HCT116 (cell line): Measurements from ENCODE around the gene AGAP2. TPM values are rescaled to one million over a fixed set of nuclear protein-coding genes. Genes with fewer than 3 reads are reported as not detected.

Source experiments
- ATAC-seq: fragments of 200-7000 bp; cut with Tn5 transposase; 2 replicates; pipeline ENCODE4 v1.9.1; 2020; ENCODE audit warnings: mild to moderate bottlenecking, moderate library complexity
- BruUV-seq: library from RNA; stranded (reverse); fragments of 400-500 nt; replicated peaks from 2 replicates; lab custom pipeline; 2021; lab: Mats Ljungman, UMichigan
- CTCF ChIA-PET: fragments of 300-600 bp; sonication (Branson Sonifier 250); formaldehyde crosslinking; loops from one replicate; lab custom pipeline; 2021; ENCODE audit warnings: antibody characterized with exemption; lab: Charles Lee
- POLR2A ChIA-PET: fragments of 300-600, 350-600 bp; sonication (Branson Sonifier 250); formaldehyde crosslinking; loops from one replicate; lab custom pipeline; 2021; ENCODE audit warnings: antibody characterized with exemption; lab: Charles Lee
- RAD21 ChIA-PET, 2 experiments: fragments of 300-600 bp; sonication (Branson Sonifier 250); formaldehyde crosslinking; loops; one replicate each; lab custom pipeline; 2023; ENCODE audit warnings: low total read pairs in 2 of 2; ENCODE audit not compliant: uncharacterized antibody in 2 of 2, unreplicated experiment in 2 of 2, low non-redundant PET in 1 of 2; lab: Charles Lee
- DNase-seq: peaks from one replicate; pipeline ENCODE4 v3.0.0-alpha.2; 2010; ENCODE audit warnings: low read depth, low spot score
- H2AFZ ChIP-seq: fragments of 200-600 bp; shearing (Covaris generic), sonication (generic); 2 replicates; pipeline ENCODE4 v1.6.1; 2017; ENCODE audit warnings: low read depth, mixed run types, mixed read lengths, antibody characterized with exemption, low read length; ENCODE audit not compliant: poor library complexity, severe bottlenecking
- H3K27ac ChIP-seq: 2 replicates; pipeline ENCODE4 v1.5.1; 2012; ENCODE audit warnings: low read depth, low read length
- H3K27me3 ChIP-seq: fragments of 200-600 bp; sonication (generic); 2 replicates; pipeline ENCODE4 v1.6.1; 2016; ENCODE audit warnings: mixed run types, low read length, mixed read lengths; ENCODE audit not compliant: insufficient read depth
- H3K36me3 ChIP-seq, 2 experiments: fragments of 200-500 bp in 1 of 2; fragments of 200-600 bp in 1 of 2; sonication (Bioruptor generic) in 1 of 2; sonication (generic) in 1 of 2; 2 replicates each; pipeline versions ENCODE4 v1.5.1 to v1.6.1; 2014 to 2016; ENCODE audit warnings: low read length in 2 of 2, inconsistent platforms in 1 of 2, mixed read lengths in 1 of 2, mixed run types in 1 of 2; ENCODE audit not compliant: insufficient read depth in 2 of 2, control insufficient read depth in 1 of 2
- H3K4me1 ChIP-seq, 2 experiments: fragments of 200-600 bp in 1 of 2; sonication (generic) in 1 of 2; 2 replicates each; pipeline versions ENCODE4 v1.5.1 to v1.6.1; 2012 to 2017; ENCODE audit warnings: low read length in 2 of 2, inconsistent platforms in 1 of 2, mild to moderate bottlenecking in 1 of 2, mixed read lengths in 1 of 2, mixed run types in 1 of 2, moderate library complexity in 1 of 2; ENCODE audit not compliant: insufficient read depth in 2 of 2, control insufficient read depth in 1 of 2
- H3K4me2 ChIP-seq: fragments of 200-600 bp; sonication (generic); 2 replicates; pipeline ENCODE4 v1.6.1; 2017; ENCODE audit warnings: mixed run types, low read length, mixed read lengths
- H3K4me3 ChIP-seq, 2 experiments: fragments of 200-600 bp in 1 of 2; sonication (generic) in 1 of 2; replicated peaks in 1 of 2; 2 replicates each; pipeline ENCODE4 v1.5.1; 2011 to 2016; ENCODE audit warnings: low read length in 2 of 2, control low read depth in 1 of 2, low read depth in 1 of 2, mild to moderate bottlenecking in 1 of 2, mixed read lengths in 1 of 2, mixed run types in 1 of 2
- H3K79me2 ChIP-seq: fragments of 200-600 bp; sonication (generic); 2 replicates; pipeline ENCODE4 v1.6.1; 2017; ENCODE audit warnings: mild to moderate bottlenecking, mixed run types, low read length, moderate library complexity, mixed read lengths; ENCODE audit not compliant: insufficient read depth
- H3K9ac ChIP-seq: fragments of 200-600 bp; sonication (generic); 2 replicates; pipeline ENCODE4 v1.6.1; 2016; ENCODE audit warnings: low read length, mixed read lengths
- H3K9me2 ChIP-seq: fragments of 200-600 bp; sonication (generic), shearing (Covaris generic); 2 replicates; pipeline ENCODE4 v1.6.1; 2017; ENCODE audit warnings: mixed run types, mild to moderate bottlenecking, moderate library complexity; ENCODE audit not compliant: insufficient read depth
- H3K9me3 ChIP-seq, 2 experiments: fragments of 200-500 bp in 1 of 2; fragments of 200-600 bp in 1 of 2; sonication (Bioruptor generic) in 1 of 2; sonication (generic) in 1 of 2; 2 replicates each; pipeline ENCODE4 v1.6.1; 2014 to 2017; ENCODE audit warnings: low read length in 2 of 2, mixed read lengths in 2 of 2, inconsistent platforms in 1 of 2, low read depth in 1 of 2, mild to moderate bottlenecking in 1 of 2, mixed run types in 1 of 2, moderate library complexity in 1 of 2; ENCODE audit not compliant: control insufficient read depth in 1 of 2, insufficient read depth in 1 of 2
- H4K20me1 ChIP-seq: fragments of 200-600 bp; sonication (generic), shearing (Covaris generic); 2 replicates; pipeline ENCODE4 v1.6.1; 2017; ENCODE audit warnings: mixed run types, mild to moderate bottlenecking, moderate library complexity; ENCODE audit not compliant: insufficient read depth
- CBX3 ChIP-seq: IDR thresholded peaks from 2 replicates; pipeline ENCODE4 v1.6.1; 2012; ENCODE audit warnings: low read depth
- CEBPB ChIP-seq: IDR thresholded peaks from 2 replicates; pipeline ENCODE4 v1.6.1; 2012; ENCODE audit warnings: low read depth
- EGR1 ChIP-seq: IDR thresholded peaks from 2 replicates; pipeline ENCODE4 v1.6.1; 2012; ENCODE audit warnings: low read depth
- ELF1 ChIP-seq: IDR thresholded peaks from 2 replicates; pipeline ENCODE4 v1.6.1; 2012; ENCODE audit warnings: low read depth, borderline replicate concordance
- EZH2 ChIP-seq: fragments of 200-600 bp; sonication (generic); IDR thresholded peaks from 2 replicates; pipeline ENCODE4 v1.6.1; 2017; ENCODE audit warnings: antibody characterized with exemption, mixed run types
- FOSL1 ChIP-seq: IDR thresholded peaks from 2 replicates; pipeline ENCODE4 v1.6.1; 2012; ENCODE audit warnings: low read depth
- JUND ChIP-seq: IDR thresholded peaks from 2 replicates; pipeline ENCODE4 v1.6.1; 2012
- POLR2A ChIP-seq: IDR thresholded peaks from 2 replicates; pipeline ENCODE4 v1.7.0; 2011; ENCODE audit warnings: borderline replicate concordance; ENCODE audit not compliant: insufficient read depth, insufficient read length; ENCODE audit errors: extremely low read depth
- RAD21 ChIP-seq: IDR thresholded peaks from 2 replicates; pipeline ENCODE4 v1.6.1; 2012; ENCODE audit warnings: low read depth, mild to moderate bottlenecking
- SIN3A ChIP-seq: IDR thresholded peaks from 2 replicates; pipeline ENCODE4 v1.6.1; 2012; ENCODE audit warnings: low read depth
- SP1 ChIP-seq: IDR thresholded peaks from 2 replicates; pipeline ENCODE4 v1.6.1; 2012; ENCODE audit warnings: low read depth
- TCF7L2 ChIP-seq: IDR thresholded peaks from 2 replicates; pipeline ENCODE4 v1.7.0; 2011; ENCODE audit warnings: borderline replicate concordance, inconsistent platforms; ENCODE audit not compliant: insufficient read depth, insufficient read length; ENCODE audit errors: extremely low read depth
- YY1 ChIP-seq: IDR thresholded peaks from 2 replicates; pipeline ENCODE4 v1.6.1; 2011; ENCODE audit warnings: low read length, low read depth, moderate library complexity, mild to moderate bottlenecking; ENCODE audit not compliant: insufficient replicate concordance; ENCODE audit errors: extremely low read depth
- ZFX ChIP-seq: fragments of 450-650 bp; IDR thresholded peaks from 2 replicates; pipeline ENCODE4 v1.6.1; 2017
- ZNF274 ChIP-seq: fragments of 200-500 bp; sonication (Bioruptor generic); IDR thresholded peaks from 2 replicates; pipeline ENCODE4 v1.6.1; 2014; ENCODE audit warnings: mild to moderate bottlenecking, low read depth, low read length, inconsistent platforms
- intact Hi-C: fragments of 100-400 bp; cut with micrococcal nuclease; formaldehyde crosslinking; loops from 2 replicates; pipeline ENCODE4 v1.10.0; 2022
- total RNA-seq: library from RNA; stranded (reverse); gene quantifications from one replicate; pipeline ENCODE4 v1.2.1, GENCODE V29; 2021; ENCODE audit not compliant: unreplicated experiment
- TF ChIP-seq, protein P1 (sequence below): IDR thresholded peaks from 2 replicates; pipeline ENCODE4 v1.6.1; 2012; ENCODE audit warnings: low read depth
- TF ChIP-seq, protein P2 (sequence below): IDR thresholded peaks from 2 replicates; pipeline ENCODE4 v1.6.1; 2011; ENCODE audit warnings: mild to moderate bottlenecking, low read length, moderate library complexity; ENCODE audit not compliant: insufficient replicate concordance; ENCODE audit errors: extremely low read depth
- TF ChIP-seq, protein P3 (sequence below): IDR thresholded peaks from 2 replicates; pipeline ENCODE4 v1.6.1; 2012

Gene AGAP2
- total RNA-seq, 1 experiment from 2014 or later: 15.8 TPM

DNA sequence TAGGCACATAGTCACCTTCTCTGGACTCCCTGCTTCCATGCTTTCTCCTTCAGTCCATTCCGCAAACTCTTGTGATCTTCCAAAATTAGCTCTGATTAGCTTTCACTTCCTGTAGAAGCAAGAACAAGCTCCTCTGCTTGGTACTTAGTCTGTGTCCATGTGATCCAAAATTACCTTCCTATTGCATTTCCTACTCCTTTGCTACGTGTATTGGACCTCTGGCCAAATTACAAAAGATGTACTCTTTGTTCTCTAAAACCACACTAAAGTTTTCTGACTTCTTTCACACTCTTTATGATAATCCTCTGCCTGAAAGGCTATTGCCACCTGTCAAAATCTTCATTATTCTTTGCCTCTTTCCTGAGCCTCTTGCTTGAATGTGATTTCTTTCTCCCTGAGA, 43.3 kb upstream of the AGAP2 start:
- peaks cover 40% of the 10 kb centered on the region for H3K79me2 ChIP-seq
- DNase-seq: no peak
- ChIA-PET POLR2A (interaction anchor here (1.7 kb wide), 1 partner anchor 15 kb away, joined by 5 read pairs; the partner anchor contains the start of gene CYP27B1), CTCF (interaction anchor here (1.2 kb wide), 1 partner anchor 10 kb away, joined by 6 read pairs; the partner anchor contains the start of genes EEF1AKMT3 and METTL1), RAD21 (no interaction called here)
- TF ChIP-seq JUND (no peak), CBX3 (no peak), TCF7L2 (no peak), ZFX (no peak), ZNF274 (no peak), FOSL1 (no peak), YY1 (no peak), ELF1 (no peak), SP1 (no peak), CEBPB (no peak), EGR1 (no peak), SIN3A (no peak), RAD21 (no peak), EZH2 (no peak), POLR2A (no peak)
- TF ChIP-seq, protein P1, sequence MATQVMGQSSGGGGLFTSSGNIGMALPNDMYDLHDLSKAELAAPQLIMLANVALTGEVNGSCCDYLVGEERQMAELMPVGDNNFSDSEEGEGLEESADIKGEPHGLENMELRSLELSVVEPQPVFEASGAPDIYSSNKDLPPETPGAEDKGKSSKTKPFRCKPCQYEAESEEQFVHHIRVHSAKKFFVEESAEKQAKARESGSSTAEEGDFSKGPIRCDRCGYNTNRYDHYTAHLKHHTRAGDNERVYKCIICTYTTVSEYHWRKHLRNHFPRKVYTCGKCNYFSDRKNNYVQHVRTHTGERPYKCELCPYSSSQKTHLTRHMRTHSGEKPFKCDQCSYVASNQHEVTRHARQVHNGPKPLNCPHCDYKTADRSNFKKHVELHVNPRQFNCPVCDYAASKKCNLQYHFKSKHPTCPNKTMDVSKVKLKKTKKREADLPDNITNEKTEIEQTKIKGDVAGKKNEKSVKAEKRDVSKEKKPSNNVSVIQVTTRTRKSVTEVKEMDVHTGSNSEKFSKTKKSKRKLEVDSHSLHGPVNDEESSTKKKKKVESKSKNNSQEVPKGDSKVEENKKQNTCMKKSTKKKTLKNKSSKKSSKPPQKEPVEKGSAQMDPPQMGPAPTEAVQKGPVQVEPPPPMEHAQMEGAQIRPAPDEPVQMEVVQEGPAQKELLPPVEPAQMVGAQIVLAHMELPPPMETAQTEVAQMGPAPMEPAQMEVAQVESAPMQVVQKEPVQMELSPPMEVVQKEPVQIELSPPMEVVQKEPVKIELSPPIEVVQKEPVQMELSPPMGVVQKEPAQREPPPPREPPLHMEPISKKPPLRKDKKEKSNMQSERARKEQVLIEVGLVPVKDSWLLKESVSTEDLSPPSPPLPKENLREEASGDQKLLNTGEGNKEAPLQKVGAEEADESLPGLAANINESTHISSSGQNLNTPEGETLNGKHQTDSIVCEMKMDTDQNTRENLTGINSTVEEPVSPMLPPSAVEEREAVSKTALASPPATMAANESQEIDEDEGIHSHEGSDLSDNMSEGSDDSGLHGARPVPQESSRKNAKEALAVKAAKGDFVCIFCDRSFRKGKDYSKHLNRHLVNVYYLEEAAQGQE: no peak
- TF ChIP-seq, protein P2, sequence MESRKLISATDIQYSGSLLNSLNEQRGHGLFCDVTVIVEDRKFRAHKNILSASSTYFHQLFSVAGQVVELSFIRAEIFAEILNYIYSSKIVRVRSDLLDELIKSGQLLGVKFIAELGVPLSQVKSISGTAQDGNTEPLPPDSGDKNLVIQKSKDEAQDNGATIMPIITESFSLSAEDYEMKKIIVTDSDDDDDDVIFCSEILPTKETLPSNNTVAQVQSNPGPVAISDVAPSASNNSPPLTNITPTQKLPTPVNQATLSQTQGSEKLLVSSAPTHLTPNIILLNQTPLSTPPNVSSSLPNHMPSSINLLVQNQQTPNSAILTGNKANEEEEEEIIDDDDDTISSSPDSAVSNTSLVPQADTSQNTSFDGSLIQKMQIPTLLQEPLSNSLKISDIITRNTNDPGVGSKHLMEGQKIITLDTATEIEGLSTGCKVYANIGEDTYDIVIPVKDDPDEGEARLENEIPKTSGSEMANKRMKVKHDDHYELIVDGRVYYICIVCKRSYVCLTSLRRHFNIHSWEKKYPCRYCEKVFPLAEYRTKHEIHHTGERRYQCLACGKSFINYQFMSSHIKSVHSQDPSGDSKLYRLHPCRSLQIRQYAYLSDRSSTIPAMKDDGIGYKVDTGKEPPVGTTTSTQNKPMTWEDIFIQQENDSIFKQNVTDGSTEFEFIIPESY: no peak
- TF ChIP-seq, protein P3, sequence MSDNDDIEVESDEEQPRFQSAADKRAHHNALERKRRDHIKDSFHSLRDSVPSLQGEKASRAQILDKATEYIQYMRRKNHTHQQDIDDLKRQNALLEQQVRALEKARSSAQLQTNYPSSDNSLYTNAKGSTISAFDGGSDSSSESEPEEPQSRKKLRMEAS: no peak
- no peaks in the 10 kb centered on the region for H4K20me1 ChIP-seq
- H3K4me1 ChIP-seq: peaks cover 6 to 10% of the 10 kb centered on the region in 2 experiments
- intact Hi-C loops: loop anchor here (1.0 kb wide), 1 partner anchor 10 kb away; the partner anchor contains the start of genes EEF1AKMT3 and METTL1
- ATAC-seq: no peak
- no peak overlapping the region for H3K4me2 ChIP-seq
- no TSS peak for BruUV-seq
- H2AFZ ChIP-seq: no peak overlapping the region
- H3K27ac ChIP-seq: no peak overlapping the region
- H3K9me2 ChIP-seq: no peaks in the 10 kb centered on the region
- no peak overlapping the region for H3K4me3 ChIP-seq
- 0 out of 2 replicates have a peak overlapping the region, but pooled peaks have one; percentile 1 for H3K9ac ChIP-seq
- H3K9me3 ChIP-seq: no peaks in the 10 kb centered on the region
- no peaks in the 10 kb centered on the region for H3K27me3 ChIP-seq
- H3K36me3 ChIP-seq: peaks cover 8 to 14% of the 10 kb centered on the region in 2 experiments; a peak in 3 of 4 replicates
